ENCODE results near the gene RIMBP3C.
"Not testable (repeated sequence)": the region's sequence is repeated elsewhere in the genome, so short reads cannot be mapped to it uniquely, and the experiment has no call there.

GRCh38 chr22:21551361-21551760 is at the start of gene RIMBP3C:
- TF ChIP-seq TAF1 (IDR thresholded peaks at IDR 0.05; ENCODE audit: borderline replicate concordance, low read depth, low read length); CTCF (IDR thresholded peaks at IDR 0.05); RAD21 (IDR thresholded peaks at IDR 0.05; ENCODE audit: low read length); EZH2phosphoT487 (IDR thresholded peaks at IDR 0.05; ENCODE audit: borderline replicate concordance, low read depth); POLR2AphosphoS5 (IDR thresholded peaks at IDR 0.05; ENCODE audit: low read depth, low read length); USF2 (IDR thresholded peaks at IDR 0.05; ENCODE audit: borderline replicate concordance, low read depth, low read length); GABPA (IDR thresholded peaks at IDR 0.05; ENCODE audit: low read depth); MAX (IDR thresholded peaks at IDR 0.05; ENCODE audit: low read depth): not testable (repeated sequence)
